Naive B cell (primary cell): ENCODE data around the gene CXCL9. TPM values are rescaled to one million over a fixed set of nuclear protein-coding genes. Genes with fewer than 3 reads are reported as not detected.
"Not testable (repeated sequence)": the region's sequence is repeated elsewhere in the genome, so short reads cannot be mapped to it uniquely, and the experiment has no call there.

Source experiments
- ATAC-seq, 2 donors: fragments of 150-1000 bp; cut with Tn5 transposase; 2 replicates each; pipeline ENCODE4 v1.10.0; 2021; ENCODE audit warnings: low read depth in 2 of 2, mild to moderate bottlenecking in 2 of 2, moderate library complexity in 2 of 2
- DNase-seq: peaks from one replicate; pipeline ENCODE4 v3.0.0; 2022
- H3K27ac Mint-ChIP-seq, 6 donors: one replicate each; pipeline ENCODE4 v1.8.0; 2020 to 2022; ENCODE audit warnings: mild to moderate bottlenecking in 6 of 6, mixed read lengths in 6 of 6, moderate library complexity in 5 of 6, inconsistent platforms in 2 of 6
- H3K27me3 Mint-ChIP-seq, 3 donors: one replicate each; pipeline ENCODE4 v1.8.0; 2021 to 2022; ENCODE audit warnings: mixed read lengths in 3 of 3, mild to moderate bottlenecking in 1 of 3
- H3K36me3 Mint-ChIP-seq, 2 donors: one replicate each; pipeline ENCODE4 v1.8.0; 2020 to 2022; ENCODE audit warnings: mixed read lengths in 2 of 2, inconsistent platforms in 1 of 2, mild to moderate bottlenecking in 1 of 2
- H3K4me1 Mint-ChIP-seq, 3 donors: one replicate each; pipeline ENCODE4 v1.8.0; 2020 to 2022; ENCODE audit warnings: mixed read lengths in 3 of 3, inconsistent platforms in 1 of 3, mild to moderate bottlenecking in 1 of 3, moderate library complexity in 1 of 3
- H3K4me3 Mint-ChIP-seq, 8 donors: one replicate each; pipeline ENCODE4 v1.8.0; 2020 to 2022; ENCODE audit warnings: mild to moderate bottlenecking in 8 of 8, mixed read lengths in 8 of 8, moderate library complexity in 8 of 8, inconsistent platforms in 2 of 8
- H3K9me3 Mint-ChIP-seq, 7 donors: one replicate each; pipeline ENCODE4 v1.8.0; 2020 to 2022; ENCODE audit warnings: mixed read lengths in 7 of 7, mild to moderate bottlenecking in 5 of 7, inconsistent platforms in 2 of 7, moderate library complexity in 1 of 7
- polyA plus RNA-seq, 6 donors: library from polyadenylated mRNA; unstranded; fragments of 300-500 nt; fragmentation: Illumina TruSeq; gene quantifications; one replicate each; pipeline ENCODE4 v1.2.3, GENCODE V29; 2021; ENCODE audit warnings: low read depth in 6 of 6

CXCL9 gene
- polyA plus RNA-seq, 6 donors from 2014 or later = not detected

DNA sequence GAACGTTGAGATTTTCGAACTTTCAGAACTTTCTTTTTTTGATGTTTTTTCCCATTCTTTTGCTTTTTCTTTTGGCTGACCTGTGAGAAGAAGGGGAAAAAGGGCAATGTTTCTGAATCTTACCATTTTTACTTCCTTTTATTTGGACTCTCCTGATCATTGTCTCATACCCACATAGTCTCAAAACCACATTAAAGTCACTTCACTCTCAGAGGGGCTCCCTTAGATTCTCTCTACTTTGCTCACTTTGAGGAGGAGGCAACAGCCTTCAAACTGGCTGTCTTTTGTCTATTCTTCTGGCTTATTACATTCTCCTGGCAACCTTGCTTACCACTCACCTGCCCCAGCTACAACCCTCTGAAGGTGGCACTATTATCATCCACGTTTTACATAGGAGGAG lies 3.7 kb downstream of the CXCL9 start:
- Mint-ChIP-seq H3K4me3 (no peak overlapping the region), H3K27me3 (peaks cover 3 to 16% (median 9%) of the 10 kb centered on the region in 3 donors), H3K36me3 (no peaks in the 10 kb centered on the region), H3K4me1 (peaks cover 0 to 4% (median 0%) of the 10 kb centered on the region in 3 donors), H3K9me3 (no peaks in the 10 kb centered on the region), H3K27ac (peak overlapping the region in 1 of 6 donors; percentile 26)
- ATAC-seq = no peak
- DNase-seq = no peak

DNA sequence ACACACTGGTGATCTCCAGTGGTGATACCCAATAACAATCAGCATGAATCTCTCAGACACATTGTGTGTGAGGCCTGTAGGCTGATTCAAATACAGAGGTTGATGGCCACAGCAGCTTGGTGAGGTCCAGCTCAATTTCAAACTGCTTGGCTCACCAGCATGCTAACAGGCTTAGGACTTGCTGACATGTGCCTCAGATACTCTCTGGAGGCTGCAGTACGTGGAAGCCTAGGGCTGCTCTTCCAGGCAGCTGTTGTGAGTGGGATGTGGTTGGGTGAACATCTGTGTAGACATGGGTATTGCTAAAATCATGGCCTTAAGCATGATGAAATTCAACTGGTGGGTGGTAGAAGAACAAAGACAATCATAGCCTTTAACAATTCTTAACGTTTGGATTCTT lies 4.3 kb downstream of the CXCL9 start:
- ATAC-seq = no peak
- Mint-ChIP-seq H3K4me3 (no peak overlapping the region), H3K9me3 (no peaks in the 10 kb centered on the region), H3K36me3 (no peaks in the 10 kb centered on the region), H3K27ac (no peak overlapping the region), H3K27me3 (peaks cover 3 to 13% (median 9%) of the 10 kb centered on the region in 3 donors), H3K4me1 (peaks cover 0 to 4% (median 0%) of the 10 kb centered on the region in 3 donors)
- no peak for DNase-seq

DNA sequence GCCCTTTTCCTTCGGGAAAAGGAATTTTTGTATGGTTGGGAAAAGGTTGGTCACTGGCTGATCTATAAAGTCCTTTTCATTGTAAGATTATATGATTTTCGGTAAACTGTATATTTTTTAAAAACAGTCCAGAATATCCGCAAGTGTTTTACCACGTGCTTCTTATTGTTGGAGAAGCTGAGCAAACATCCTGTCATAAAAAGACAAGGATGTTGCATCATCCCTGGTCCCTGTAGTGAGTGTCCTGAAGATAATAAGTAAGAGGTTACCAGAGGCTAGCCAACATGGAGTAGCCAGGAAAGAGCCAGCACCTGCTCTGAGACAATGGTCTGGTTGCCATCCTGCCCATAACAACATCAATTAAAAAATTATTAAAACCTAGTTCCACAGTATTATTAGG lies 5.1 kb downstream of the CXCL9 start:
- ATAC-seq (no peak), DNase-seq (no peak)
- Mint-ChIP-seq H3K36me3 (no peaks in the 10 kb centered on the region), H3K27ac (no peak overlapping the region), H3K9me3 (no peaks in the 10 kb centered on the region), H3K4me3 (no peak overlapping the region), H3K27me3 (peaks cover 3 to 12% (median 9%) of the 10 kb centered on the region in 3 donors), H3K4me1 (peaks cover 0 to 4% (median 0%) of the 10 kb centered on the region in 3 donors)

DNA sequence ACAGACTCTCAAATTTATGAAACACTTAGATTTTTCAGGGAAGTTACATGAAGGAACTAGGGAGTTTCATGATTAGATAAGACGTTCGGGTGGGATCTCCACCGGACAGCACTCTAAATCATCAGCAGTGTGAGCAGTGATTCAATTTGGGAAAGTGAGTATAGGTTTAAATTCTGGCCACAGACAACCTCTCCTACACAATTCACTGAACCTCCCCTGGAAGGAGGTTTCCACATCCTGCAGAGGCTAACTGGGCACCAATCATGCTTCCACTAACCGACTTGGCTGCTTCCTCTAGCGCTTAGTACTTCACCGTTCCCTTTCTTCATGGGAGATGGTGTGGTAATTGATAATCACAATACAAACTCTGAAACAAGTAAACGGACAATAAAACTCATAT lies 5.6 kb downstream of the CXCL9 start:
- no peak overlapping the region for H3K4me3 Mint-ChIP-seq
- H3K36me3 Mint-ChIP-seq = no peaks in the 10 kb centered on the region
- H3K9me3 Mint-ChIP-seq = no peaks in the 10 kb centered on the region
- ATAC-seq (no peak), DNase-seq (no peak)
- peaks cover 3 to 12% (median 9%) of the 10 kb centered on the region in 3 donors for H3K27me3 Mint-ChIP-seq
- no peak overlapping the region for H3K27ac Mint-ChIP-seq
- peaks cover 0 to 4% (median 0%) of the 10 kb centered on the region in 3 donors for H3K4me1 Mint-ChIP-seq

DNA sequence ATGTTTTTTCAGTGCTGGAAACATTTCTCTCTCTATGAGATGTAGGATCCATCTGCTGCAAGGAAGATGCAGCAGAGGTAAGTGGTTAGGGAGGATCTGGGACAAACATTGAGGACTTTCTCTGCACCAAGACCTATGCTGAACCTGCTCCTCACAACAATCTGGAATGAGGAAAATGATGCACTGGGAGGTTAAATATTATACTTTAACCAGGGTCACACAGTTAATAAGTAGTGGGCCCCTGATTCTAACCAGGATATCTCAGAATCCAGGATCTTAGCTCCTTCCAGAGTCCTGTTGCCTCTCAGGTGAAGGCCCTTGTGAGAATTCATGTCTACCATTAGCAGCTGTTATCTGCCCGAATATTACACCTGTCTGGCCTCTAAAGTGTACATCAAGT lies 7.0 kb downstream of the CXCL9 start:
- H3K27me3 Mint-ChIP-seq = peaks cover 7 to 12% (median 9%) of the 10 kb centered on the region in 3 donors
- no peak for DNase-seq
- ATAC-seq = no peak
- H3K36me3 Mint-ChIP-seq = no peaks in the 10 kb centered on the region
- H3K4me1 Mint-ChIP-seq = peaks cover 0 to 4% (median 0%) of the 10 kb centered on the region in 3 donors
- peak overlapping the region in 1 of 6 donors; percentile 44 for H3K27ac Mint-ChIP-seq
- no peaks in the 10 kb centered on the region for H3K9me3 Mint-ChIP-seq
- no peak overlapping the region for H3K4me3 Mint-ChIP-seq

DNA sequence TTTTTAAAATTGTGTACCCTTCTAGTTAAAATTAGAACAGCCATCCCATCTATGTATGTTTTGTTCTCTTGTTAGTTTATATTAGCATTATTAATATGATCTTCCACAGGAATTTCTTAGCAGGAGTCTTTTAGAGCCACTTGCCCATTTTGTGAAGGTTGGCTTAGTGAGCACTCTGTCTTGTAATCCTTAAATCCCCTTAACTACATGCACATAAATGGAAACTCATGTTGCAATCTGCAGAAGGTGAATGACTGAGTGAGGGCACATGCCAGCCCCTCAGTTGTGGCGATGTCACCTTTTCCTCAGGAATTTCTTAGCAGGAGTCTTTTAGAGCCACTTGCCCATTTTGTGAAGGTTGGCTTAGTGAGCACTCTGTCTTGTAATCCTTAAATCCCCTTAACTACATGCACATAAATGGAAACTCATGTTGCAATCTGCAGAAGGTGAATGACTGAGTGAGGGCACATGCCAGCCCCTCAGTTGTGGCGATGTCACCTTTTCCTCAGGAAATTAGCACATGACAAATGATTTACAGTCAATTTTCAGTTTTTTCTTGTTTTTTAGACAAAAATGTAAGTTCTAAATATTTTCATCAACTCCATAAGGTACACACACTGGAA lies 8.7 kb downstream of the CXCL9 start:
- DNase-seq, H3K4me1 Mint-ChIP-seq, H3K36me3 Mint-ChIP-seq, H3K4me3 Mint-ChIP-seq, H3K27ac Mint-ChIP-seq, H3K9me3 Mint-ChIP-seq, ATAC-seq: not testable (repeated sequence)
- H3K27me3 Mint-ChIP-seq = peaks cover 13 to 20% (median 18%) of the 10 kb centered on the region in 3 donors

DNA sequence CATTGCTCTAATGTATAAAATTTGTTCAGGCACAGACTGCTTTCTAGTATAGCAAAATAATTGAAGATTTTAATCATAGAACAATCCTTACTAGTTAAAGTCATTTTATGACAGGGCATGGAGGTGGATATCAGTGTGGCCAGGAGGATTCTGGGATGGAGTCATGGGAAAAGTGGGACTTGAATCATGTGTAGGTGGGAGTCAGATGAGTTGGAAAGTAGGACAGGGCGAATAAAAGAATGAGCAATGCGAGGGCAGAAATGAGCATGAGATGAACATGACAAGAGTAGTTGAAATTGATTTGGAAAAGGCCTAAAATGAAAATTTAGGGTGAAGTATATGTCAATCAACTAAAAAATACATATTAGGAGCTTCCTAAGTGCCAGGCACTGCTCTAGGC lies 9.4 kb downstream of the CXCL9 start:
- H3K27me3 Mint-ChIP-seq = peaks cover 13 to 23% (median 22%) of the 10 kb centered on the region in 3 donors
- no peaks in the 10 kb centered on the region for H3K36me3 Mint-ChIP-seq
- no peak overlapping the region for H3K4me3 Mint-ChIP-seq
- no peaks in the 10 kb centered on the region for H3K9me3 Mint-ChIP-seq
- ATAC-seq = no peak
- H3K4me1 Mint-ChIP-seq = peaks cover 0 to 4% (median 0%) of the 10 kb centered on the region in 3 donors
- H3K27ac Mint-ChIP-seq = no peak overlapping the region
- no peak for DNase-seq

DNA sequence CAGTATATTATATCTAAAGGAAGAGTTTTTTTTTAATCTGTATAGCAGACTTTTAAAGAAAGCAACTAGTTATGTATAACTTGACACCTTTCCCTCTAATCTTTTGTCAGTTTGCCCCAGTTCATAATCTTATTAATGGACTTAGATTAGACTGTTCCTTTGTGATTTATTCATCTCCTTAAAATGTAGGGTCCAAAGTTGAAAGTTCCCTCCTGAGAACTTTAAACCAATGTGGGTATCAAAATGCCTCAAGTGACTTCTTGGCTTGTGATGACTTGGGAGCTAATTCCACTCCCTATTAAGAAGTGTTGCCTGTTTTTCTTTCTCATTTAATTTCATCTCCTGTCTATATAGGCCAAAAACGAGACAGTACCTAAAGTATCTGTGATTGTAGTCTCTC lies 10.2 kb downstream of the CXCL9 start:
- Mint-ChIP-seq H3K4me1 (no peaks in the 10 kb centered on the region), H3K27ac (no peak overlapping the region), H3K9me3 (no peaks in the 10 kb centered on the region), H3K4me3 (no peak overlapping the region), H3K27me3 (peaks cover 9 to 18% (median 16%) of the 10 kb centered on the region in 3 donors), H3K36me3 (no peaks in the 10 kb centered on the region)
- no peak for ATAC-seq
- DNase-seq = no peak

DNA sequence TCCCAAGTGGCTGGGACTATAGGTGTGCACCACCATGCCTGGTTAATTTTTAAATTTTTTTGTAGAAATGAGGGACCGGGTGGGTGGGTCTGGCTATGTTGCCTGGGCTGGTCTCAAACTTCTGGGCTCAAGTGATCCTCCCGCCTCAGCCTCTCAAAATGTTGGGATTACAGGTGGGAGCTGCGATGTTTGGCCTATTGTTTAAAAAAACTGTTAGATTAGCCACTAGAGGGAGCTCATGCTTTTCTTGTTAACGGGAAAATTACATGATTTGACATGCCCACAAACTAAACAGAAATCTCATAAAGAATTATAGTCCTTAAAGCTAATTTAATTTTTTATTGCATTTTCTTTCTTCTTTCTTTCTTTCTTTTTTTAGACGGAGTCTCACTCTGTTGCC lies 11.6 kb downstream of the CXCL9 start:
- ATAC-seq = peak in 1 of 2 donors; percentile 22
- Mint-ChIP-seq H3K9me3 (no peaks in the 10 kb centered on the region), H3K4me3 (no peak overlapping the region), H3K27ac (no peak overlapping the region), H3K27me3 (peaks cover 9 to 18% (median 16%) of the 10 kb centered on the region in 3 donors), H3K4me1 (peaks cover 0 to 8% (median 0%) of the 10 kb centered on the region in 3 donors), H3K36me3 (no peaks in the 10 kb centered on the region)
- DNase-seq = peak; percentile 57

DNA sequence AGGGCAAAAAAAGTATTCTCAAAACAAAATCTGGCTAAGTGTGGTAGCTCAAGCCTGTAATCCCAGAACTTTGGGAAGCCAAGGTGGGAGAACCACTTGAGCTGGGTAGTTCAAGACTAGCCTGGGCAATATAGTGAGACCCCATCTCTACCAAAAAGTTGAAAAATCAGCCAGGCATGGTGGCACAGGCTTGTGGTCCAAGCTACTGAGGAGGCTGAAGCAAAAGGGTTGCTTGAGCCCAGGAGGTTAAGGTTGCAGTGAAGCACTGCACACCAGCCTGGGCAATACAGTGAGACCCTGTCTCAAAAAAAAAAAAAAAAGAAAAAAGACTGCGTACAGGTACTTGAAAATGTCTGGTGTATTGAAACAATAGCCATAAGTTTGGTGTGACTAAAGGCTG lies 14.8 kb downstream of the CXCL9 start:
- Mint-ChIP-seq H3K36me3 (no peaks in the 10 kb centered on the region), H3K27me3 (peaks cover 9 to 18% (median 16%) of the 10 kb centered on the region in 3 donors), H3K9me3 (peaks cover 0 to 4% (median 0%) of the 10 kb centered on the region in 7 donors), H3K4me3 (peak overlapping the region in 1 of 8 donors; percentile 44), H3K27ac (no peak overlapping the region), H3K4me1 (peaks cover 21 to 38% (median 24%) of the 10 kb centered on the region in 3 donors)
- ATAC-seq (no peak), DNase-seq (no peak)

DNA sequence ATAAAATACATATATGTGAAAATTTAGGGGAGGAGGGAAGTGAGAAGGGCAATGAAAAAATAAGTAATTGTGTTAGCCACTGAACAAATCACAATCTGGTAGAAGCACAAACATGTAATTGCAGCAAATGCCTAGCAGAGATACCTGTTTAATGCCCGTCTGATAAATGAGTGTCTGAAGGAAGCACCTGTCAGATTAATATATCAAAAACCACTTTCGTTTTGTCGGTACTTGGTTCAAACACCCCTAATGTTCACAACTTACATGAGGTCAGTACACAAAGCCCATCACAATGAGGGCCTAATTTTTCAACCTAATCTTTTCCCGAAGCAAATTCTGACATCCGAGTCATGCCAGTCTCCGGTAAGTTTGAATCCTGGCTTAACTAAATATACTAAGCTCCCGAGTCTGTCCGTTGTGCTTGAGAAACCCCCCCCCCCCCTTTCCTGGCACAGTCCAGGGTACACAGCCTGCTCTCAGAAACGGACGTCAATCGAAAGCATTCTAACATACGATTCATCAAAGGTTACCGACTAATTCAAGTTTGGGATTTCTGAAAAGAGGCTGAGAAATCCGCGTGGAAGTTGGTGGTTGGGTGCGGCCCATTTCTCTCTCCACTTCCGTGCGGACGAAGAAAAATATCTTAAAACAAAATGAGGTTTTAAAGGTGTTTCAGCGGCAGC lies 17.3 kb downstream of the CXCL9 start:
- H3K4me1 Mint-ChIP-seq = peaks cover 21 to 45% (median 31%) of the 10 kb centered on the region in 3 donors
- DNase-seq = no peak
- no peak for ATAC-seq

DNA sequence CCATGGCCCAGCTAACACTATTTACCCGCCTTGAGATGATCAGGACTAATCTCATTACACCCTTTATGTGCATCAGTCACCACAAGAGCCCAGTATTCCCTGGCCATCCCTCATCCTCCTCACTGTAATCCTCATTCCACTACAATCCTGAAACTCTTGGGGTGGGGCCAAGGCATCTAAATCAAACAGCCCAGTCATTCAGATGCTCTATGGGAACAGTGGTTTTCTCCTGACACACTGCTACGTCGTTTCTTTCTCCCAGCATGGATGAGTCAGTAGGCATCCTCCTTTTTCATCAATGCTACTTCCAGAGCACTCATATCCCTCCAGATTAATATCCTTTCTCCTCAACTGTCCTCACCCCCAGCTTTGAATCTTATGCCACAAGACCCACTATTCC lies 22.2 kb downstream of the CXCL9 start:
- Mint-ChIP-seq H3K27ac (no peak overlapping the region), H3K27me3 (no peaks in the 10 kb centered on the region), H3K36me3 (peaks cover 9 to 17% of the 10 kb centered on the region in 2 donors), H3K9me3 (peaks cover 0 to 6% (median 0%) of the 10 kb centered on the region in 7 donors), H3K4me3 (no peak overlapping the region), H3K4me1 (peaks cover 25 to 34% (median 31%) of the 10 kb centered on the region in 3 donors)
- DNase-seq (no peak), ATAC-seq (no peak)

More for the DNA sequence above, 17.3 kb downstream of the CXCL9 start:
- Mint-ChIP-seq H3K9me3 (peaks cover 0 to 4% (median 0%) of the 10 kb centered on the region in 7 donors), H3K4me3 (peak overlapping the region; percentile 87 to 99 (median 97)), H3K36me3 (no peaks in the 10 kb centered on the region), H3K27me3 (peaks cover 5 to 16% (median 14%) of the 10 kb centered on the region in 3 donors), H3K27ac (peak overlapping the region; percentile 90 to 98 (median 96))

DNA sequence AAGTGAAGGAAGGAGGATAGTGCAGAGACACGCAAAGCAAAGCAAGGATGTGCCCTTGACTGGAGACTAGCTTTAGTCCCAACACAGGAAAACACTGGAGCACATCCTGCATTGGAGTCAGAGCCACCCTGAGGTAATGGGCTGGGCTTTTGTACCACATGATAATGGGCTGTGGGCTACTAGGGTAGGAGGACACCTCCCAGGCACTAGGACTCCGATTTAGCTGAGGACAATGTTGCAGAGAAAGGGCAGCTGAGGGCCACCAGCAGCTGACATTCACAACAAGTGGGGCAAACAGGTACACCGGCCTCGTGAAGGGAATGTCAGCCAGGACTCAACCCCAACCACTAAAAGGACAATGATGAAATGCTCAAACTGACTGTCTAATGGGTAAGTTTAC lies 26.7 kb downstream of the CXCL9 start:
- Mint-ChIP-seq H3K36me3 (peaks cover 32 to 39% of the 10 kb centered on the region in 2 donors), H3K9me3 (peaks cover 0 to 6% (median 0%) of the 10 kb centered on the region in 7 donors), H3K27me3 (no peaks in the 10 kb centered on the region), H3K27ac (peak overlapping the region in 2 of 6 donors; percentile 6 to 25), H3K4me3 (no peak overlapping the region), H3K4me1 (peaks cover 0 to 4% (median 2%) of the 10 kb centered on the region in 3 donors)
- ATAC-seq (no peak), DNase-seq (no peak)

DNA sequence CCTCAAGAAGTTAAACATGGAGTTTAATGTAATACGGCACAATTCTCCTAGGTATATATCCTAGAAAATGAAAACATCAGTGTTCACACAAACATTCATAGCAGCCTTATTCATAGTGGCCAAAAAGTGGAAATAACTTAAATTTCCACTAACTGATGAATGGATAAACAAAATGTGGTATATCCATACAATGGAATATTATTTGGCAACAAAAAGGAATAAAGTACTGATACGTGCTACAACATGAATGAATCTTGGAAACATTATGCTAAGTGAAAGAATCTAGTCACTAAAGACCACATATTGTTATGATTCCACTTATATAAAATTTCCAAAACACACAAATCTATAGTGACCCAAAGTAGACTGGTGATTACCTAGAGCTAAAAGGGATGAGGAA lies 31.1 kb downstream of the CXCL9 start:
- H3K27ac Mint-ChIP-seq = no peak overlapping the region
- peaks cover 39 to 53% of the 10 kb centered on the region in 2 donors for H3K36me3 Mint-ChIP-seq
- H3K27me3 Mint-ChIP-seq = no peaks in the 10 kb centered on the region
- no peak for DNase-seq
- H3K4me3 Mint-ChIP-seq = no peak overlapping the region
- H3K9me3 Mint-ChIP-seq = peaks cover 0 to 2% (median 0%) of the 10 kb centered on the region in 7 donors
- ATAC-seq = no peak
- peaks cover 0 to 4% (median 2%) of the 10 kb centered on the region in 3 donors for H3K4me1 Mint-ChIP-seq
